K562 (cell line): ENCODE measurements around the gene RNF19B. TPM values are rescaled to one million over a fixed set of nuclear protein-coding genes. Genes with fewer than 3 reads are reported as not detected.

ENCODE experiments used
- polyA plus RNA-seq, 8 experiments: library from polyadenylated mRNA; depleted of rRNA in 4 of 8; stranded (reverse) in 5 of 8; unstranded in 3 of 8; fragments of >200 nt; fragmentation: Nextera tagmentation in 2 of 8; fragmentation: Illumina TruSeq in 1 of 8; extraction: Ambion mirVana in 2 of 8; extraction: Trizol in 1 of 8; gene quantifications; 2 replicates each; pipeline versions ENCODE4 v1.2.1 to v1.2.3, GENCODE V29; 2011 to 2014; ENCODE audit warnings: inconsistent platforms in 1 of 8, missing spikeins in 1 of 8
- total RNA-seq, 7 experiments: library from RNA; depleted of rRNA in 6 of 7; stranded (reverse); fragments of >200 nt in 6 of 7; fragmentation: Illumina TruSeq in 2 of 7; extraction: Trizol in 2 of 7; gene quantifications; 2 replicates each; pipeline versions ENCODE4 v1.2.1 to v1.2.3, GENCODE V29; 2011 to 2021; ENCODE audit warnings: low replicate concordance in 1 of 7

The RNF19B gene
- total and polyA plus RNA-seq, 9 of the 15 experiments (the other 6 are each of a cell fraction or from before 2014, with no cell fraction given): 2.6 to 14.9 (median 10.1) TPM

Other genes starting within 250 kb of the RNF19B start
Only the 7 nearest of the 8 such genes appear.
- gene YARS1, start 147.5 kb downstream of the RNF19B start, total RNA-seq (2014; rRNA removed): 336 and 418 TPM in 2 replicates
- 207 and 229 TPM in 2 replicates for gene YARS1, start 147.5 kb downstream of the RNF19B start, total RNA-seq (2014; rRNA removed; fragmentation: Illumina TruSeq; extraction: Trizol)
- gene YARS1, start 147.5 kb downstream of the RNF19B start, total RNA-seq (2015; rRNA removed; fragmentation: Illumina TruSeq; extraction: Trizol): 127 TPM in 2 replicates
- gene YARS1, start 147.5 kb downstream of the RNF19B start, total RNA-seq (2021): 276 and 306 TPM in 2 replicates
- 166 and 174 TPM in 2 replicates for gene YARS1, start 147.5 kb downstream of the RNF19B start, polyA plus RNA-seq (2011; rRNA removed)
- gene YARS1, start 147.5 kb downstream of the RNF19B start, polyA plus RNA-seq (2014; fragmentation: Illumina TruSeq; extraction: Trizol): 312 and 330 TPM in 2 replicates
- gene YARS1, start 147.5 kb downstream of the RNF19B start, polyA plus RNA-seq (2014; fragmentation: Nextera tagmentation; extraction: Ambion mirVana): 10 to 100 TPM; 66.2 to 92.8 TPM
- gene YARS1, start 147.5 kb downstream of the RNF19B start, polyA plus RNA-seq (2014; rRNA removed): 182 and 201 TPM in 2 replicates
- 22.8 and 25.7 TPM in 2 replicates for gene S100PBP, start 147.2 kb downstream of the RNF19B start, total RNA-seq (2014; rRNA removed)
- gene S100PBP, start 147.2 kb downstream of the RNF19B start, total RNA-seq (2014; rRNA removed; fragmentation: Illumina TruSeq; extraction: Trizol): 60.2 and 71.1 TPM in 2 replicates
- 36.3 and 45.2 TPM in 2 replicates for gene S100PBP, start 147.2 kb downstream of the RNF19B start, total RNA-seq (2015; rRNA removed; fragmentation: Illumina TruSeq; extraction: Trizol)
- 39.7 and 51.4 TPM in 2 replicates for gene S100PBP, start 147.2 kb downstream of the RNF19B start, total RNA-seq (2021)
- gene S100PBP, start 147.2 kb downstream of the RNF19B start, polyA plus RNA-seq (2011; rRNA removed): 58.9 and 59.8 TPM in 2 replicates
- 29.4 and 32.9 TPM in 2 replicates for gene S100PBP, start 147.2 kb downstream of the RNF19B start, polyA plus RNA-seq (2014; fragmentation: Illumina TruSeq; extraction: Trizol)
- gene S100PBP, start 147.2 kb downstream of the RNF19B start, polyA plus RNA-seq (2014; fragmentation: Nextera tagmentation; extraction: Ambion mirVana): 10 to 100 TPM; 22.9 to 31.8 TPM
- 29.3 and 37.7 TPM in 2 replicates for gene S100PBP, start 147.2 kb downstream of the RNF19B start, polyA plus RNA-seq (2014; rRNA removed)
- 0.14 and 0.61 TPM in 2 replicates for gene FNDC5, start 93.9 kb downstream of the RNF19B start, total RNA-seq (2014; rRNA removed)
- 0.25 and 0.48 TPM in 2 replicates for gene FNDC5, start 93.9 kb downstream of the RNF19B start, total RNA-seq (2014; rRNA removed; fragmentation: Illumina TruSeq; extraction: Trizol)
- gene FNDC5, start 93.9 kb downstream of the RNF19B start, total RNA-seq (2015; rRNA removed; fragmentation: Illumina TruSeq; extraction: Trizol): 0.22 and 0.41 TPM in 2 replicates
- gene FNDC5, start 93.9 kb downstream of the RNF19B start, total RNA-seq (2021): 0.38 and 0.56 TPM in 2 replicates
- gene FNDC5, start 93.9 kb downstream of the RNF19B start, polyA plus RNA-seq (2011; rRNA removed): 2.1 and 2.5 TPM in 2 replicates
- 0.17 and 0.25 TPM in 2 replicates for gene FNDC5, start 93.9 kb downstream of the RNF19B start, polyA plus RNA-seq (2014; fragmentation: Illumina TruSeq; extraction: Trizol)
- under 1 TPM; 0.06 to 0.10 TPM for gene FNDC5, start 93.9 kb downstream of the RNF19B start, polyA plus RNA-seq (2014; fragmentation: Nextera tagmentation; extraction: Ambion mirVana)
- gene FNDC5, start 93.9 kb downstream of the RNF19B start, polyA plus RNA-seq (2014; rRNA removed): 0.12 and 0.24 TPM in 2 replicates
- gene HPCA, start 78.3 kb downstream of the RNF19B start, total RNA-seq (2014; rRNA removed): not detected in 2 replicates
- not detected in 2 replicates for gene HPCA, start 78.3 kb downstream of the RNF19B start, total RNA-seq (2014; rRNA removed; fragmentation: Illumina TruSeq; extraction: Trizol)
- not detected in 2 replicates for gene HPCA, start 78.3 kb downstream of the RNF19B start, total RNA-seq (2015; rRNA removed; fragmentation: Illumina TruSeq; extraction: Trizol)
- not detected in 2 replicates for gene HPCA, start 78.3 kb downstream of the RNF19B start, total RNA-seq (2021)
- gene HPCA, start 78.3 kb downstream of the RNF19B start, polyA plus RNA-seq (2011; rRNA removed): not detected in 2 replicates
- gene HPCA, start 78.3 kb downstream of the RNF19B start, polyA plus RNA-seq (2014; fragmentation: Illumina TruSeq; extraction: Trizol): not detected in 2 replicates
- not detected for gene HPCA, start 78.3 kb downstream of the RNF19B start, polyA plus RNA-seq (2014; fragmentation: Nextera tagmentation; extraction: Ambion mirVana)
- gene HPCA, start 78.3 kb downstream of the RNF19B start, polyA plus RNA-seq (2014; rRNA removed): not detected in 2 replicates
- 12.8 and 14.5 TPM in 2 replicates for gene TMEM54, start 63.4 kb downstream of the RNF19B start, total RNA-seq (2014; rRNA removed)
- gene TMEM54, start 63.4 kb downstream of the RNF19B start, total RNA-seq (2014; rRNA removed; fragmentation: Illumina TruSeq; extraction: Trizol): 1.2 and 2.1 TPM in 2 replicates
- gene TMEM54, start 63.4 kb downstream of the RNF19B start, total RNA-seq (2015; rRNA removed; fragmentation: Illumina TruSeq; extraction: Trizol): 3.8 TPM in 2 replicates
- gene TMEM54, start 63.4 kb downstream of the RNF19B start, total RNA-seq (2021): 13.1 and 15.1 TPM in 2 replicates
- gene TMEM54, start 63.4 kb downstream of the RNF19B start, polyA plus RNA-seq (2011; rRNA removed): 16.2 and 31.0 TPM in 2 replicates
- 8.2 and 11.8 TPM in 2 replicates for gene TMEM54, start 63.4 kb downstream of the RNF19B start, polyA plus RNA-seq (2014; fragmentation: Illumina TruSeq; extraction: Trizol)
- 1 to 10 TPM in 1 of 2 experiments, under 1 TPM in 1; 1.00 to 1.7 TPM for gene TMEM54, start 63.4 kb downstream of the RNF19B start, polyA plus RNA-seq (2014; fragmentation: Nextera tagmentation; extraction: Ambion mirVana)
- gene TMEM54, start 63.4 kb downstream of the RNF19B start, polyA plus RNA-seq (2014; rRNA removed): 9.8 and 13.3 TPM in 2 replicates
- 349 and 444 TPM in 2 replicates for gene AK2, start 72.1 kb upstream of the RNF19B start, total RNA-seq (2014; rRNA removed)
- 456 and 483 TPM in 2 replicates for gene AK2, start 72.1 kb upstream of the RNF19B start, total RNA-seq (2014; rRNA removed; fragmentation: Illumina TruSeq; extraction: Trizol)
- 490 and 510 TPM in 2 replicates for gene AK2, start 72.1 kb upstream of the RNF19B start, total RNA-seq (2015; rRNA removed; fragmentation: Illumina TruSeq; extraction: Trizol)
- gene AK2, start 72.1 kb upstream of the RNF19B start, total RNA-seq (2021): 509 and 517 TPM in 2 replicates
- gene AK2, start 72.1 kb upstream of the RNF19B start, polyA plus RNA-seq (2011; rRNA removed): 447 and 549 TPM in 2 replicates
- gene AK2, start 72.1 kb upstream of the RNF19B start, polyA plus RNA-seq (2014; fragmentation: Illumina TruSeq; extraction: Trizol): 802 and 1,050 TPM in 2 replicates
- gene AK2, start 72.1 kb upstream of the RNF19B start, polyA plus RNA-seq (2014; fragmentation: Nextera tagmentation; extraction: Ambion mirVana): 100 to 1,000 TPM; 105 to 140 TPM
- 512 and 577 TPM in 2 replicates for gene AK2, start 72.1 kb upstream of the RNF19B start, polyA plus RNA-seq (2014; rRNA removed)
- 0.61 and 0.91 TPM in 2 replicates for gene AZIN2, start 116.3 kb upstream of the RNF19B start, total RNA-seq (2014; rRNA removed)
- gene AZIN2, start 116.3 kb upstream of the RNF19B start, total RNA-seq (2014; rRNA removed; fragmentation: Illumina TruSeq; extraction: Trizol): 0.18 and 0.57 TPM in 2 replicates
- gene AZIN2, start 116.3 kb upstream of the RNF19B start, total RNA-seq (2015; rRNA removed; fragmentation: Illumina TruSeq; extraction: Trizol): 0.14 and 0.23 TPM in 2 replicates
- 0.36 and 0.42 TPM in 2 replicates for gene AZIN2, start 116.3 kb upstream of the RNF19B start, total RNA-seq (2021)
- 0.41 and 0.68 TPM in 2 replicates for gene AZIN2, start 116.3 kb upstream of the RNF19B start, polyA plus RNA-seq (2011; rRNA removed)
- 0.06 and 0.82 TPM in 2 replicates for gene AZIN2, start 116.3 kb upstream of the RNF19B start, polyA plus RNA-seq (2014; fragmentation: Illumina TruSeq; extraction: Trizol)
- gene AZIN2, start 116.3 kb upstream of the RNF19B start, polyA plus RNA-seq (2014; fragmentation: Nextera tagmentation; extraction: Ambion mirVana): not detected
- 0.22 and 0.56 TPM in 2 replicates for gene AZIN2, start 116.3 kb upstream of the RNF19B start, polyA plus RNA-seq (2014; rRNA removed)